A673 (cell line): ENCODE measurements around the gene VCP.

ENCODE experiments used
- CTCF ChIP-seq: fragments of 300-800, 200-600 bp; sonication (generic); conservative IDR thresholded peaks from 2 replicates; pipeline ENCODE4 v1.5.1; 2017; ENCODE audit warnings: low read depth, mild to moderate bottlenecking, antibody characterized with exemption, low read length, moderate library complexity, mixed read lengths
- EZH2 ChIP-seq: fragments of 200-600 bp; sonication (generic); IDR thresholded peaks from 2 replicates; pipeline ENCODE4 v1.6.1; 2017; ENCODE audit warnings: borderline replicate concordance, low read depth, mild to moderate bottlenecking, mixed read lengths, antibody characterized with exemption, low read length; ENCODE audit not compliant: poor library complexity, severe bottlenecking

DNA sequence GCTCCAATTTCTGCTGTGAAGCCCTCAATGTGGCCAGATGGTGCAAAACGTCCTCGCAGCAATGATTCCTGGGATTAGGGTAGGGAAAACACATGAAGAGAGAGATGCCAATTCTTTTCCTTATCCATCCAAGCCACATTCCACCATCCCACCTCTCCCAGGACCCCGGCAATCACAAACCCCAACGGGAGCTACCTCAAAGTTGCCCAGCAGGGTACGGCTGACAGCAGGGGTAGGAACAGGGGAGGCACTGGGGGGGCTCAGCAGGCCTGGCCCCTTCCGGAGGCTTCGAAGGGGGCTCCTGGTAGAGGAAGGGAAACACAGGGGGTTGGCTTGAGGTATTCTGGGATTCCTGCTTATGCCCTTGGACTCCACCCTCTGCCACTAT is 33.9 kb upstream of the VCP start:
- TF ChIP-seq CTCF = no peak
- no peak for TF ChIP-seq EZH2
